ENCODE measurements around the gene RBFOX2.

GRCh38 chr22:36039125-36039524 is 10.5 kb upstream of the RBFOX2 start:
- TF ChIP-seq CTCF (IDR thresholded peaks at IDR 0.05) (no peak), USF2 (IDR thresholded peaks at IDR 0.05) (no peak), TP53 (CRISPR knock-in tag; IDR thresholded peaks at IDR 0.05) (no peak), MYC (IDR thresholded peaks at IDR 0.05; ENCODE audit: borderline replicate concordance, low read length) (no peak), EP300 (IDR thresholded peaks at IDR 0.05) (no peak), CEBPB (IDR thresholded peaks at IDR 0.05) (no peak), POLR2A (IDR thresholded peaks at IDR 0.05; ENCODE audit: low read length) (no peak), RAD21 (conservative IDR thresholded peaks at IDR 0.05 in 1 of 2, IDR thresholded peaks at IDR 0.05 in 1 of 2) (no peak), ZNF302 (CRISPR knock-in tag; IDR thresholded peaks at IDR 0.05) (no peak)
- TF ChIP-seq, protein P1, sequence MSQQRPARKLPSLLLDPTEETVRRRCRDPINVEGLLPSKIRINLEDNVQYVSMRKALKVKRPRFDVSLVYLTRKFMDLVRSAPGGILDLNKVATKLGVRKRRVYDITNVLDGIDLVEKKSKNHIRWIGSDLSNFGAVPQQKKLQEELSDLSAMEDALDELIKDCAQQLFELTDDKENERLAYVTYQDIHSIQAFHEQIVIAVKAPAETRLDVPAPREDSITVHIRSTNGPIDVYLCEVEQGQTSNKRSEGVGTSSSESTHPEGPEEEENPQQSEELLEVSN (IDR thresholded peaks at IDR 0.05; ENCODE audit: borderline replicate concordance, low read depth): no peak
